SJSA1 (cell line): Measurements from ENCODE around the gene OSM. TPM values are rescaled to one million over a fixed set of nuclear protein-coding genes. Genes with fewer than 3 reads are reported as not detected.

ENCODE experiments used
- DNase-seq, 2 experiments: peaks; one replicate each; pipeline ENCODE4 v3.0.0-alpha.2; 2015 to 2020; ENCODE audit warnings: low spot score in 2 of 2, low read depth in 1 of 2
- H3K27ac ChIP-seq: fragments of 250-450 bp; sonication (Bioruptor Pico); 2 replicates; pipeline ENCODE4 v1.5.1; 2020; ENCODE audit warnings: mild to moderate bottlenecking, moderate library complexity
- H3K27me3 ChIP-seq: fragments of 250-450 bp; sonication (Bioruptor Pico); replicated peaks from 2 replicates; pipeline ENCODE4 v1.5.1; 2020; ENCODE audit warnings: mild to moderate bottlenecking, moderate library complexity
- H3K36me3 ChIP-seq: fragments of 250-450 bp; sonication (Bioruptor Pico); 2 replicates; pipeline ENCODE4 v1.5.1; 2020; ENCODE audit warnings: mild to moderate bottlenecking
- H3K4me1 ChIP-seq: fragments of 250-450 bp; sonication (Bioruptor Pico); replicated peaks from 2 replicates; pipeline ENCODE4 v1.6.1; 2021; ENCODE audit warnings: mild to moderate bottlenecking
- H3K4me3 ChIP-seq: fragments of 250-450 bp; sonication (Bioruptor Pico); 2 replicates; pipeline ENCODE4 v1.5.1; 2020; ENCODE audit warnings: mild to moderate bottlenecking
- H3K9me3 ChIP-seq: fragments of 250-450 bp; sonication (Bioruptor Pico); replicated peaks from 2 replicates; pipeline ENCODE4 v1.5.1; 2020; ENCODE audit warnings: mild to moderate bottlenecking
- total RNA-seq: library from RNA; depleted of rRNA; stranded (reverse); fragments of >200 nt; shearing (Covaris generic); gene quantifications from 2 replicates; pipeline ENCODE4 v1.2.3, GENCODE V29; 2014

OSM gene
- total RNA-seq, 1 experiment from 2014 or later = not detected

DNA sequence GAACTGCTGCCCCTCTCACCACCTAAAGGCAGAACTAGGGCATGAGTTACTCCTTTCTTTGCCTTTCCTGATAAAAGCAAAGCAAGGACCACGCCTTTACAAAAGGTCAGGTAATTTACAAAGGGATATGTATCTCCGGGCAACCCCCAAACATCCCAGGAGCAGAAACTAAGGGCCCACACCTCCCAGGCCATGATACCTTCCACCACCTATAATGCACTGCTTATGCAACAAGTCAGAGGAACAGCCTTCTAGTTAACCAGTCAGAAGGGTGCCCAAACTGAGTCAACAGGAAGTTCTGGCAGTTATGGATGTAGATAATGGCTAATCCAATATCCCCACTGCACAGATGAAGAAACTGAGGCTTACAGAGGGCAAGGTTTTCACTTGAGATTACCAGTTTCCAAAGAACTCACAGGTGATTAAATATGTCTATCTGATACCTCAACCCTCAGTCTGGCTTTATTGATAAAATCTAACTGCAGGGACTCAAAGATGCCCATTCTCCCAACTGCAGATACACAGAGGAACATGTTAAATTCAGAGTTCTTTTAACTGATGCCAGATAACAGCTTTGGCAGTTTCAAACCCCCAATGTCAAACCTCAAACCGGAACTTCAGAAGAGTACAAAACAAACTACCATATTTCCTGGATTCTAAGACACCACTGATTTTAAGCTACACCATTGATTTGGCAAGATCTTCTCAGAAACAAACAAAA lies 39.4 kb upstream of the OSM start:
- peaks cover 13% of the 10 kb centered on the region for H3K4me1 ChIP-seq

DNA sequence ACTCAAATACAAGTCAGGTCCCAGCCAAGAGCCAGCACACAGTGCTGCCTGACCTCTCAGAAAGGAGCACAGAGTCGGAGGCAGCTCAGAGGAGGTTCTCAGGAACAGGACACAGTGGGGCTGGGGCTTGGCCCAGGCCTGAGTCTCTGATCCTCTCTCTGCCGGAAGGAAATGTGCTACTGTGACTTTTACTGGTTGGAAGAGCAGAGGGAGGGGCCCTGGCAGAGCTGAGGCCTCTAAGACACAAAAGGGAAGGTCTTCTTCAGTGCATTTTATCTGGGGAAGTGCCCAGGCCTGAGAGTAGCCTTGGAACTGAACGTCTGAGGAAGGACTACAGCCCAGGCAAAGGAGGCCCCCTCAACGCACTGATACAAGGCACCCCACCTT lies 38.9 kb upstream of the OSM start:
- Histone ChIP-seq H3K4me3 (no peak overlapping the region), H3K36me3 (peaks cover 32% of the 10 kb centered on the region), H3K9me3 (no peaks in the 10 kb centered on the region), H3K27me3 (no peaks in the 10 kb centered on the region), H3K4me1 (peaks cover 12% of the 10 kb centered on the region), H3K27ac (no peak overlapping the region)
- DNase-seq = no peak

More for the DNA sequence above, 39.4 kb upstream of the OSM start:
- H3K9me3 ChIP-seq = no peaks in the 10 kb centered on the region
- no peak overlapping the region for H3K27ac ChIP-seq
- H3K27me3 ChIP-seq = no peaks in the 10 kb centered on the region
- H3K4me3 ChIP-seq = no peak overlapping the region
- DNase-seq = no peak
- H3K36me3 ChIP-seq = peaks cover 27% of the 10 kb centered on the region

DNA sequence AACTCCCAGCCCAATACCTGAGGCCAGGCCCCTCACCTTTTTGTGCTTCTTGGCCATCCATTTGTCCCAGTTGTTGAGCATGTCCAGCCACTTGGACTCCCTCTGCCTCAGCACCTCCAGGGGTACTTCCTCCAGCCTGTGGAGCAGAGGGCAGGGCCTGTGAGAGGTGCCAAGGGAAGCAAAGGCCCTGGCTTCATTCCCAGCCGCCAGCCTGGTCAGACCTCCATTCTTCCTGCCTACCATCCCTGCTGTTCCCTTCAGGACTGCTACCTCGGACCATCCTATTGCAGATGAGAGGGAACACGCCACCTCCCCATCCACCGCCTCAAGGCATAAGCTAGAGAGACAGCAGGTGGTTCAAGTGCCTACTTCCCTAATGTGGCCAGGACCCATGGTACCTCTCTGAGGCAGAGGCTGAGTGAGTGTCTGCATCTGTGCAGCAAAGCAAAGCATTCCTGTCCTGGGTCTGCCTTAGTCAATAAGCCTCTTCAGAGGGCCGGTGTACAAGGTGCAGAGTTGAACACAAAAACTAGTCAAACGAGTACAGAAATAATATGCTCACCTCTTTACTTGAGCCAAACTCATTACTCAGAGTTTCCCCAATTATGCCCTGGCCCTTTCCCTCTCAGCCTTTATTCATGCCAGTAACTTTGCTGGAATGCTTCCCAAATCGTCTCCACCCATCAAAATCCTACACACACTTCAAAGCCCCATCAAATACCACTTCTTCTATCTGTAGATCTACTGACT lies 38.0 kb upstream of the OSM start:
- no peaks in the 10 kb centered on the region for H3K9me3 ChIP-seq
- no peak overlapping the region for H3K27ac ChIP-seq
- H3K36me3 ChIP-seq = peaks cover 38% of the 10 kb centered on the region
- no peak overlapping the region for H3K4me3 ChIP-seq
- H3K4me1 ChIP-seq = peaks cover 12% of the 10 kb centered on the region
- no peak for DNase-seq
- no peaks in the 10 kb centered on the region for H3K27me3 ChIP-seq

DNA sequence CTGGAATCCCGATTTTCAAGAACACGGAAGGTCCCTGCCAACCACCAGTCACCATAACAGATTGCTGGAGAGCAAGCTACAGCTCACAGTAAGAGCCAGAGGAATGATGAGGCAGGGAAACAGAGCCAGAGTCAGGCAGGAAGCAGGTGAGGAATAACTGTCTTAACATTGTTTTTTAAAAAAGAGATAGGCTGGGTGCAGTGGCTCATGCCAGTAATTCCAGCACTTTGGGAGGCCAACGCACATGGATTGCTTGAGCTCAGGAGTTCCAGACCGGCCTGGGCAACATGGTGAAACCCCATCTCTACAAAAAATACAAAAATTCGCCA lies 36.1 kb upstream of the OSM start:
- no peak for DNase-seq
- Histone ChIP-seq H3K4me1 (peaks cover 12% of the 10 kb centered on the region), H3K9me3 (no peaks in the 10 kb centered on the region), H3K27me3 (no peaks in the 10 kb centered on the region), H3K27ac (no peak overlapping the region), H3K4me3 (no peak overlapping the region), H3K36me3 (peaks cover 57% of the 10 kb centered on the region)

DNA sequence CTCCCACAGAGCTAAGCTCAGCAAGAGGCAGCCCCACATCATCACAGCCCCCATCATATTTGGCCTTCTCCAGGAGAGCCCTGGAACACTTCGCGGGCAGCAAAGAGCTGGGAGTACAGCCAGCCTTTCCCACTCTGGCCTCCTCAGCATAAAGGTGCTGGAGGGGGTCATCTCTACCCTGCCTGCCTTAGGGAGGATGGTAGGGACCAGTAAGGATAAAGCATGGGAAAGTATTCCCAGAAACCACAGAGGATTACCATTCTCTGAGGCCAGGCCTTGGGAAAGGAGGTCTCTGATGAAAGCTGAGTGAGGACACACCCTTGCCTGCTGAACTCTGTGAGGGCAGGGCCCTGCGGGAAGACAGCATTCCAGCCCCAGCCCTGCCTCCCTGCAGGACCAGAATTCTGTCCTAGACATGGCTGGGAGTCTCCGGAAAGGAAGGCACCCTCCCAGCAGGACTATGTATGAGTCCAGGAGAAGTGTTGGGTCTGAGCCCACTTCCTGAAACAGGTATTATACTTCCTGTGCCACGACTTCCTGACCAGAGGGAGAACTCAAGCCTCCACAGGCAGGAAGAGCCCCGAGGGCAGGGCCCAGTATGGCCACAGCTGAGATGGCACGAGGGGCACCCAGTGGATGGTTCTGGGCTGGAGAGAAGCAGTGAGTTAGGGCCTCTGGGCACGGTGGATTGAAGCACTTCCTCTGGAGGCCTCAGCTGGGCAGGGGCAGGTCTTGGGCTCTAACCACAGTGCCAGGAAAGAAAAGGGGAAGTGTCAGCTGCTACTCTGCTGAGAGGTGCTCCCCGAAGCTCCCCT lies 35.6 kb upstream of the OSM start:
- H3K4me3 ChIP-seq = no peak overlapping the region
- no peaks in the 10 kb centered on the region for H3K27me3 ChIP-seq
- peaks cover 12% of the 10 kb centered on the region for H3K4me1 ChIP-seq
- H3K36me3 ChIP-seq = peaks cover 63% of the 10 kb centered on the region
- no peak overlapping the region for H3K27ac ChIP-seq
- H3K9me3 ChIP-seq = no peaks in the 10 kb centered on the region
- DNase-seq = no peak

DNA sequence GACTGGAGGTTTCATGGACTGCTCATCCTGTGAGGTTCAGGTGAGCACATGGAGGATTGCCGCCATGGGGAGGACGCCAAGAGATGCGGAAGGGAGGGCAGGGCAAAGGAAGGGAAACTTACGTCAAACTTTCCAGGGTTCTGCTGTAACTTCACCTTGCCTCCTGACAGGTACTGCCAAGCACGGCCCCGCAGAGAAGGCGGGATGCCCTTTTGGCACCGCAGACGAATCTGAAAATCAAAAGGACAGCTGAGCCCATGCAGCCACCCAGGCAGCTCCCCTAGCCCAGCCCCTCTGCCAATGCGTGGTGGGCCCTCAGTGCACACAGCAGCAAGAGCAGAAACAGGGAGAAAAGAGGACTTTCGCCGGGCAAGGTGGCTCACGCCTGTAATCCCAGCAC lies 32.7 kb upstream of the OSM start:
- DNase-seq = no peak
- no peaks in the 10 kb centered on the region for H3K27me3 ChIP-seq
- peaks cover 7% of the 10 kb centered on the region for H3K4me1 ChIP-seq
- H3K36me3 ChIP-seq = peaks cover 82% of the 10 kb centered on the region
- no peaks in the 10 kb centered on the region for H3K9me3 ChIP-seq
- no peak overlapping the region for H3K4me3 ChIP-seq
- H3K27ac ChIP-seq = no peak overlapping the region

DNA sequence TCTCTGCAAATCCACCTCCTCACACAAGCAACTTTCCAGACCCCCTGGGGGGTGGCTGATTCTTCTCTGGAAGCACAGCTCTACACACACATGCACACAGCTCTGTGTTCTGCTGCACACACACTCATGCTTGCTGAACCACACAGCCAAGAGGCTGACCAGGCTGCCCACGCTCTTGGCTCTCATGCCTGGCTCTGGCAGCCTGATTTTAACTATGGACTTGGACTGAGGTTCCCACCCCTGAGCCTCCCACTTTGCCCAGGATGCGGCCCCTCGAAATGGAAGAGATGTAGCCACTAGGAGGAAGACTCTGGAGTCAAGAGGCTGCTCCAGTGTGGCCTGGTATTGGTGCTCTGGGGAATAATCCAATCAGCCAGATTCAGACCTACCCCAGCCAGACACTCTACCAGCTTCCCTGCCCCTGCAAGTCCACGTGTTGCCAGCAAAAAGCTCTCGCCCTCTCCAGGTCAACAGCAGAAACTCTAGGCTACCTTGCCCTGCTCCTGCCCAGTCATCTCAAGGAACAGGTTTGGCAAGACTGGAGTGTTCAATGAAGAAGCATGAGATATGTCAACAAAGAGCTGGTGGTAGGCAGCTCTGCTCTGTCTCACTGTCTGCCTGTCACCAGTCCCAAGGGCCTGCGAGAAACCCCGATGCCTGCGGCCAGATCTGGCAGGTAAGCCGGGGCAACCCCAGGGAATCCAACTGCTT lies 31.5 kb upstream of the OSM start:
- Histone ChIP-seq H3K27me3 (no peaks in the 10 kb centered on the region), H3K4me1 (peaks cover 7% of the 10 kb centered on the region), H3K36me3 (peaks cover 82% of the 10 kb centered on the region), H3K4me3 (no peak overlapping the region), H3K9me3 (no peaks in the 10 kb centered on the region), H3K27ac (no peak overlapping the region)
- DNase-seq = no peak

DNA sequence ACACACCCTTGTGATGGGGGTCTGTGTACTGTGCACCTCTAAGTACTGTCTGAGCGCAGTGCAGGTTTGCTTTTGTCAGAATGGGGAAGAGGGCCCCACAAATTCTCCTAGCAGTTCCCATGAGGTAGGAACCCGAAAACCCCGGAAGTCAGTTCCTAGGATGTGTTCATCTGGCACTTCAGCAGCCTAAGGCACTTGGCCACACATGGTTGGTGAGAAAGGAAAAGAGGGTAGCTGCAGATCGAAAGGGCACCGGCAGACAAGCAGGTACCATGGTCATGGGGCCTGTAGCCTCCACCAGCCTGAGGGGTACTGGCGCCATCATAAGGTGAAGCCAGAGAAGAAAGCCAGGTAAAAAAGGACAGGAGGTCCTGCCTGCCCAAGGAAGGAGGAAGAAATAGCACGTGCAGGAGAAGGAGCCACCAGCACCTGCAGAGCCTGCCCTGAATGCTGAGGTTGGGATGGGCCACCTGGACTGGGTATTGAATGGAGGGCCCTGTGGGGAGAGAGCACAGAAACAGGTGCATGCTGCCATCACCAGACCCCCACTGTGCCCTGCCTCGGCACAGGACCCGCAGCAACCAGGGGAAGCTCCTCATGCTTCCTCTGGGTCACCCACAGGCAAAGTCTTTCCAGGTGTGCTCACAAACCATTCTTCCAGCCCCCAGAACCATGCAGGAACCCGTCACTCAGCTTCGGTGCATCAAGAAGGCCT lies 30.8 kb upstream of the OSM start:
- DNase-seq = no peak
- Histone ChIP-seq H3K36me3 (peaks cover 82% of the 10 kb centered on the region), H3K27me3 (no peaks in the 10 kb centered on the region), H3K4me1 (peaks cover 5% of the 10 kb centered on the region), H3K27ac (no peak overlapping the region), H3K4me3 (no peak overlapping the region), H3K9me3 (no peaks in the 10 kb centered on the region)

DNA sequence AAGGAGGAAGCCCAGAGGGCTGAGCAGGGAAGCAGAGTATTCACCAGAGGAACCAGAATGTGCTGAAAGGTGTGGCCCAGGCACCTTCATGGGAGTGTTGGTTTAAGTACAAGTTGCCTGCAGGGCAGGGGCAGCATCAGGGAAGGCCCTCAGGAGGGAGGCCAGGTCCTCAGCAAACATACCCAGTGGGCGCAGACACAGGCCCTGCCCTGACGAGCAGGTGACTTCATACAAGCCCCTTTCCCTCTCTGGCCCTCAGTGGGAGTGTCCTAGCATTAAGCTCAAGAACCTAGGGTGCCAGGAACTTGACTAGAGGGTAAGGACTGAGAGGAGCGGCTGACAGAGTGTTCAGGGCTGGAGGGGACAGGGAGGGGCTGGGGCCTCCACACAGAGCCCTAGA lies 30.2 kb upstream of the OSM start:
- H3K4me1 ChIP-seq = no peaks in the 10 kb centered on the region
- no peak for DNase-seq
- no peak overlapping the region for H3K4me3 ChIP-seq
- peaks cover 85% of the 10 kb centered on the region for H3K36me3 ChIP-seq
- no peaks in the 10 kb centered on the region for H3K27me3 ChIP-seq
- H3K9me3 ChIP-seq = no peaks in the 10 kb centered on the region
- no peak overlapping the region for H3K27ac ChIP-seq

DNA sequence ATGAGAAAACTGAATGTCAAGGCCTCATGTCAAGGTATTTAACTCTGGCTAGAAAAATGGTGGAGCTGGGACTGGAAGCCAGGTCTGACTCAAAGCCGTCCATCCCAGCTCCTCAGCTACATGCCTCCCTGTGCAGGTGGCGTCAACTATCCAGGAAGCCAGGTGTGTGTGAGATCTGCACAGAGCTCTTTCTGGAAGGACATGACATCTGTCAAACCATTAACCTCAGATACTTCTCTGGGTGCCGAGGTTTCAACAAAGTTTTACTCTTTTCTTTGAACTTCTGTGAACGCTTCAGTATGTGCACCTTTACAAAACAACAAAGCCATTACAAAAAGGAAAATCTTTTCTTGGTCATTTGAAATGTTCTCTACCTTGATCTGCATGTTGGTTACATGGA lies 29.7 kb upstream of the OSM start:
- DNase-seq = no peak

DNA sequence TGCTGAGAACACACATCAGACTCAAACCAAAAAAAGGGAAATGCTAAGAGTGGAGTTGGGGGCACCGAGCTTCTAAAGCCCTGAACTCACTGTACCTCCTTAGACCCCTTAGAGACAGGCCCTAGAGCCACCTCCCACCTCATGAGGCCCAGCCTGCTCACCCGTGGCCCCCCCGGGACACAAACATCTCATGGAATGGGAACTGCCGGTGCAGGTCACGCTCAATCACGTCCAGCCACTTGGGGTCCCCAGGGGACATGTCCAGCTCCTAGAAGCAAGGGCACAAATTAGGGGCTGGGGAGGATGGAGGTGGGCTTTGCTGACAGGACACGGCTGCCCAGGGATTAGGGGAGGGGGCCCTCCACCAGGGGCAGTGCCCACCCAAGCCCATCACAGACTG lies 28.9 kb upstream of the OSM start:
- H3K4me1 ChIP-seq = peaks cover 11% of the 10 kb centered on the region
- no peak for DNase-seq
- H3K4me3 ChIP-seq = no peak overlapping the region
- H3K9me3 ChIP-seq = no peaks in the 10 kb centered on the region
- no peak overlapping the region for H3K27ac ChIP-seq
- H3K27me3 ChIP-seq = no peaks in the 10 kb centered on the region
- peaks cover 84% of the 10 kb centered on the region for H3K36me3 ChIP-seq

More for the DNA sequence above, 29.7 kb upstream of the OSM start:
- Histone ChIP-seq H3K4me1 (peaks cover 4% of the 10 kb centered on the region), H3K4me3 (no peak overlapping the region), H3K9me3 (no peaks in the 10 kb centered on the region), H3K27ac (no peak overlapping the region), H3K27me3 (no peaks in the 10 kb centered on the region), H3K36me3 (peaks cover 89% of the 10 kb centered on the region)

DNA sequence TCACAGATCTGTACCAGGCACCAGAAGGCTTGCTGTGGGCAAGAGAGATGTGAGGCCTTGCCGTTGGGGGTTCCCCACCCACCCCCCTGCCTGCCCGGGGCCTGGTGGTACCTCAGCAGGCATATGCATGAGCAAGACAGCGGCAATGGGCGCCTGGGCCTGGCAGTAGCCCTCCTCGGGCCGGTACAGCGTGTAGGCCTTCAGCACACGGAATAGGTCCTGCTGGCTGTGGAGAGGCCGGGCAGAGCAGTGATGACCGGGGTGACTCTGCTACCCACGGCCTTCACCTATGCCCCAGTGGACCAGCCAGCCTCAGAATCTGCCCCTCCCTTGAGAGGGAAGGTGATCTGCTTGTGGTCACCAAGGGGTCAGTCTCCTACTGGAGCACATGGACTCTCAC lies 28.2 kb upstream of the OSM start:
- no peaks in the 10 kb centered on the region for H3K9me3 ChIP-seq
- no peaks in the 10 kb centered on the region for H3K27me3 ChIP-seq
- H3K4me1 ChIP-seq = peaks cover 19% of the 10 kb centered on the region
- no peak overlapping the region for H3K4me3 ChIP-seq
- peaks cover 78% of the 10 kb centered on the region for H3K36me3 ChIP-seq
- no peak for DNase-seq
- no peak overlapping the region for H3K27ac ChIP-seq

DNA sequence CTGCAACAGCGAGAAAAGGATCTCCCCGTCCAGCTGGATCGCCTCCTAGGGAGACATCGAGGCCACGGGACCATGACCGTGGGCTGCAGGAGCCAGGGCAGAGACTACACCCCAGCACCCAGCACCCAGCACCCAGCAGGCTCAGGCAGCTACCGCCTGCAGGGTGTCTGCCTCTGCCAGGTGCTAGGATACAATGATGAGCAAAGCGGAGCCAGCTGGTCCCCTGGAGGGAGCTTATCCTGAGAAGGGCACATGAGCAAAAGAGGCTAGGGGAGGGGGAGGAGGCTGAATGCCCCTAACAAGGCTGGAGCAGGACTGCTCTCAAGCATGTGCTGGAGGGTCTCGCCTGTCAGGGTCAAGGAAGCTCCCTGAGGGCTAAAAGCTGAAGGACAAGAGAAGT lies 27.4 kb upstream of the OSM start:
- H3K4me1 ChIP-seq = peaks cover 20% of the 10 kb centered on the region

More for the DNA sequence above, 27.4 kb upstream of the OSM start:
- DNase-seq = no peak
- Histone ChIP-seq H3K27ac (no peak overlapping the region), H3K9me3 (no peaks in the 10 kb centered on the region), H3K4me3 (no peak overlapping the region), H3K36me3 (peaks cover 71% of the 10 kb centered on the region), H3K27me3 (no peaks in the 10 kb centered on the region)
